GM19240 (cell line): ENCODE data around the gene KIAA0825.
A peak's percentile ranks its signal among the peaks of the same experiment; 100 is the strongest.

Source experiments
- DNase-seq: peaks from one replicate; pipeline ENCODE4 v3.0.0; 2011; ENCODE audit warnings: low spot score; ENCODE audit not compliant: insufficient read length

The KIAA0825 gene

GRCh38 chr5:94618493-94619328 is at the start of gene KIAA0825, which contains the start of gene SLF1:
KIAA0825 (minus strand) TSS chr5:94618604; CDS start chr5:94537126, 81,478 bp downstream.
SLF1 (plus strand) TSS chr5:94618669; CDS start chr5:94628811, 10,142 bp downstream.
- peak; percentile 58 for DNase-seq

GRCh38 chr5:94667937-94668336 is 49.5 kb upstream of the KIAA0825 start:
- no peak for DNase-seq

GRCh38 chr5:94661086-94661485 is 42.7 kb upstream of the KIAA0825 start:
- no peak for DNase-seq

- DNase-seq: no peak
Measured at GRCh38 chr5:94660506-94660905, 42.1 kb upstream of the KIAA0825 start.

GRCh38 chr5:94658272-94658671 is 39.9 kb upstream of the KIAA0825 start:
- DNase-seq: no peak

- DNase-seq: no peak
Measured at GRCh38 chr5:94649874-94650273, 31.5 kb upstream of the KIAA0825 start.

GRCh38 chr5:94646758-94647157 is 28.4 kb upstream of the KIAA0825 start:
- DNase-seq: no peak

GRCh38 chr5:94645053-94645452 is 26.6 kb upstream of the KIAA0825 start:
- no peak for DNase-seq

GRCh38 chr5:94640176-94640575 is 21.8 kb upstream of the KIAA0825 start:
- no peak for DNase-seq

- DNase-seq: no peak
Measured at GRCh38 chr5:94632024-94632423, 13.6 kb upstream of the KIAA0825 start.

GRCh38 chr5:94627191-94627590 is 8.8 kb upstream of the KIAA0825 start:
- no peak for DNase-seq

- DNase-seq: no peak
Measured at GRCh38 chr5:94623877-94624276, 5.5 kb upstream of the KIAA0825 start.

- DNase-seq: no peak
Measured at GRCh38 chr5:94623011-94623410, 4.6 kb upstream of the KIAA0825 start.

- no peak for DNase-seq
Measured at GRCh38 chr5:94621763-94622162, 3.4 kb upstream of the KIAA0825 start.

GRCh38 chr5:94620256-94620655 is 1.9 kb upstream of the KIAA0825 start:
- DNase-seq: no peak

GRCh38 chr5:94618029-94618492 is 343 bp downstream of the KIAA0825 start:
- DNase-seq: no peak

GRCh38 chr5:94615862-94616261 is 2.5 kb downstream of the KIAA0825 start:
- DNase-seq: no peak

- DNase-seq: no peak
Measured at GRCh38 chr5:94614156-94614805, 4.1 kb downstream of the KIAA0825 start.

- DNase-seq: no peak
Measured at GRCh38 chr5:94613583-94613982, 4.8 kb downstream of the KIAA0825 start.

- no peak for DNase-seq
Measured at GRCh38 chr5:94595281-94595840, 23.0 kb downstream of the KIAA0825 start.

- DNase-seq: peak; percentile 3
Measured at GRCh38 chr5:94577466-94578245, 40.7 kb downstream of the KIAA0825 start.
